HG02571 (cell line): ENCODE measurements around the gene VKORC1L1.
"Not testable (repeated sequence)": the region's sequence is repeated elsewhere in the genome, so short reads cannot be mapped to it uniquely, and the experiment has no call there.

Experiments
- ATAC-seq: cut with Tn5 transposase; IDR thresholded peaks from one replicate; pipeline ENCODE4 v1.9.1; 2021; ENCODE audit warnings: mild to moderate bottlenecking, moderate library complexity; ENCODE audit not compliant: unreplicated experiment

Gene VKORC1L1

DNA sequence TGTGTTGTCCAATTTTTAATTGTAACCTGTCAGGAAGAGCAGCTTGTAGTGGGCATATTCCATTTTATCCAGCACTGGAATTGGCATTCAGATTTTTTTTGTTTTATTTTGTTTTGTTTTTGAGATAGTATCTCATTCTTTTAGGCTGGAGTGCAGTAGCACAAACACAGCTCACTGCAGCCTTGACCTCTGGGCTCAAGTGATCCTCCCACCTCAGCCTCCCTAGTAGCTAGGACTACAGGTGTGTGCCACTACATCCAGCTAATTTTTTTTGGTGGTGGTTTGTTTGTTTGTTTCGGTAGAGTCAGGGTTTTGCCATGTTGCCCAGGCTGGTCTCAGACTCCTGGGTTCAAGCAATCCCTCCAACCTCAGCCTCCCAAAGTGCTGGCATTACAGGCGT, 64.4 kb downstream of the VKORC1L1 start:
- no peak for ATAC-seq

DNA sequence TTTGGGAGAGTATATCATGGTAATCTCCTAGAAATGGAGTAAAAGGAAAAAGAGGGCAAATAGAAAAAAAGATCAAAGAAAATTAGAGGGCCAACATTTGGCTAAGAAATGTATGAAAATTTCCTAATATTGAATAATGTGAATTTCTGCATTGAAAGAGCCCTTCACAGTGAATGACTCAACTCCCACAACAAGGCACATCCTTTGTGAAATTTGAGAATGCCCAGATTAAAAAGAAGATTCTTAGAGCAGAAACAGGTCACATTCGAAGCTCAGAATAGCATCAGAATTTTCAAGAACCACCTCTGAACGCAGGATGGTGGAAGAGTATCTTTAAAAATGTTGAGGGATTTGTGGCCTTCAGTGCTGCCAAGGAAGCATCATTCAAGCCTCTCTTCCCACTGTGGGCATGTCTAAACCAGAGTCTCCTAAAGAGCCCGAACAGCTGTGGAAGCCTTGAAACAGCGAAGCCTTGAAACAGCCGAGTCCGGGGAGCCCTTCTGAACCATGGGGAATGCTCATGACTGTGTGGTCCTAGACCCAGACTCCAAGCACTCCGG, 65.5 kb downstream of the VKORC1L1 start:
- ATAC-seq, result no peak

- not testable (repeated sequence) for ATAC-seq
These were observed 72.9 kb downstream of the VKORC1L1 start for GRCh38 chr7:65945787-65946186.

- ATAC-seq, result no peak
These were observed 74.0 kb downstream of the VKORC1L1 start for GRCh38 chr7:65946904-65947303.

GRCh38 chr7:65951837-65952578, 79.1 kb downstream of the VKORC1L1 start:
- no peak for ATAC-seq

DNA sequence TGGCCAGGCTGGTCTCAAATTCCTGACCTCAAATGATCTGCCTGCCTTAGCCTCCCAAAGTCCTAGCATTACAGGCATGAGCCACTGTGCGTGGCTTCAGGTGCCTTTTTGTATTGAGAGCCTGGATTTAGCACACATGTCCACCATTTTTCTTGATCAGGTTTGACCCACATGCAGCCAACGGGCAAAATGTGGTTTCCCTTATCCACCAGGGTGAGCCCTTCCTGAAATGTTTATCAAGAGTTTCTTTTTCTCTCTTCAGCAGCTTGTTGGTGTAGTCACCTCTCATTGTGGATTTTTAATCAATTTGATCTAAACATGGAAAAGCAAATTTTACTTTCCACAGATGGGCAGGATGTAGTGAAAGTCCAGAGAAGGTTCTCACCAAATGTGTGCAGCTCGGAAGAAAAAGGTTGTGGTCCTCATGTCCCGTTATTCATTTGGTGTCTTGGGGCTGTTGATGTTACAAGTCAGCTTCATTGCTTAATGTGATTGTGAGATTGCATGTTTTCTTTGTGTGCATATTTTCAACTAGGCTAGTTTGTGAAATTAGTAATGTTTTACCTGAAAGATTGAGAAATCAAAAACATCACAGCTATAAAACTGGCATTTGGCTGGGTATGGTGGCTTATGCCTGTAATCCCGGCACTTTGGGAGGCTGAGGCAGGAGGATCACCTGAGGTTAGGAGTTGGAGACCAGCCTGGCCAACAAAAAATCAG, 80.3 kb downstream of the VKORC1L1 start:
- ATAC-seq, result no peak

- no peak for ATAC-seq
These were observed 81.1 kb downstream of the VKORC1L1 start for GRCh38 chr7:65953890-65954450.

DNA sequence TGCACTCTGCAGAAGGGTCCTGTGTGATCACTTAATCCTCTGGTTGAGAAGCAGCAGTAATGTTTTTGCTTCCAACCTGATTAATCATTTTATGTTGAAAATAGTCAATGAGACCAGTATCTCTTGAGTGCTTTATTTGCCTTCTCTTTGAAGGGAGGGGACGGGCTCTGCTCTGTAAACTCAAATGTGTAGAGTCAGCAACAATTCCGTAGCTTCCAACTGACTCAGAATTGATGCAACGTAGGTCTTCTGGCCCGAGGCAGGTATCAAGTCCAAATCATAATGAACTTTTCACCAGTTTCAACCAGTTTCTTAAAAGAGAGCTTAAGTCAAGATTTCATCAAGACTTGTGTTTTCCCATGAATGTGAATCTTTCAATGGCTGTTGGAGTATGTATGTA, 82.8 kb downstream of the VKORC1L1 start:
- ATAC-seq, result no peak

GRCh38 chr7:65960351-65961074, 87.6 kb downstream of the VKORC1L1 start:
- ATAC-seq, result no peak

DNA sequence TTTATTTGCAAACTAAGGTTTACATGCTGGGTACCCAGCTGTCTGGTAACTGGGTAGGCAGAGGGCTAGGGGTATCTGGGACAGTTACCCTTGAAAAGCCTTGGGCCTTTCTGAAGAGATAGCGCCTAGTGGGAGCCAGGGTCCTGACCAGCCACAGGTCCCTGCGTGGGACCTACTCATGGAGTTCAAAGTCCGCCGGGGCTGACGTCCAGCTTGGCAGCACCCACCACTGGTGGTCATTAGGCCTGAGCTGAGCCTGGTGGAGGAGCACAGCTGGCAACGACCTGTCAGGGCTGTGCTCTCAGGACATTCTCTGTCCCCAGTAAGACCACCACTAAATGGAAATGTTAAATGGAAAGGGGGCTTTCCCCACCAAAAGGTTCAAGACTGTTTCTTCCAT, 89.2 kb downstream of the VKORC1L1 start:
- ATAC-seq, result no peak

GRCh38 chr7:65964671-65965070, 91.8 kb downstream of the VKORC1L1 start:
- ATAC-seq, result not testable (repeated sequence)

GRCh38 chr7:65966146-65966545, 93.3 kb downstream of the VKORC1L1 start:
- ATAC-seq, result no peak

- ATAC-seq, result no peak
These were observed 94.7 kb downstream of the VKORC1L1 start for GRCh38 chr7:65967361-65968155.

GRCh38 chr7:65968256-65969185, 95.6 kb downstream of the VKORC1L1 start:
- no peak for ATAC-seq

DNA sequence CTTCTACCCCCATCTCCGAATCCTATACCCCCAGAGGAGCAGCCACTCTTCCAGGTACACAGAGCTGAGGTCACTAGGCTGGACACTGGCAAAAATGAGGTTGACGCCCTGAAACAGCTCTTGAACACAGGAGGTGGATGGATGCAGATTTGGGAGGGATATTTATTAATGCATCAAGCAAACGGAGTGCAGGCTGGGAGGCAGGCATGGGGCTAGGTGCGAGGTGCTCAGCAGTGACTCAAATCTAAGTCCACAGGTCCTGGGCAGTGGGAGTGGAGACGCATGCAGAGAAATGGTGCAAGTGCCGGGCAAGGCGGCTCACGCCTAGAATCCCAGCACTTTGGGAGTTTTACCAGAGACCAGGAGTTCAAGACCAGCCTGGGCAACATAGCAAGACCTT, 98.1 kb downstream of the VKORC1L1 start:
- no peak for ATAC-seq

GRCh38 chr7:65972976-65973375, 100.1 kb downstream of the VKORC1L1 start:
- ATAC-seq, result no peak

- no peak for ATAC-seq
These were observed 101.4 kb downstream of the VKORC1L1 start for GRCh38 chr7:65974191-65974801.

DNA sequence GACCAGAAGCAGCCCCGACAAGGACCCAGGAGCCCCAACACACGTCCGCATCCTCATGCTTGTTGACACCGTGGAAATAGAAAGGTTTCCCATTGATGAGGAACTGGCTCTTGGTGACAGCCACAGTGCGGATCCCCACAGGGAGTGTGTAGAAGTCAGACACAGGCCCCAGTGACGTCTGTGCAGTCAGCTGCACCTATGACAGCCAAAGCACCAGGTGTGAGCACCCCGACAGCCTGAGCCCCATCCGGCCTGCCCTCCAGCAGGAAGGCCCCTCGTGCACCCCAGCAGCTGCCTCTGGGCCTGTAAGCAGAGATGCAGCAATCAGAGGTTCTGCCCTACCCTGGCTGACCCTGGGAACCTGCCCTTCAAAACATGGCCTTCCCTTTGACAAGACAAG, 102.0 kb downstream of the VKORC1L1 start:
- no peak for ATAC-seq
